LNCAP (cell line): ENCODE data around the gene CPT1B.

Experiments
- TF ChIP-seq, protein P1 (sequence below): fragments of 450-650 bp; IDR thresholded peaks from 2 replicates; pipeline ENCODE4 v1.5.1; 2017; ENCODE audit warnings: mild to moderate bottlenecking

CPT1B gene

DNA sequence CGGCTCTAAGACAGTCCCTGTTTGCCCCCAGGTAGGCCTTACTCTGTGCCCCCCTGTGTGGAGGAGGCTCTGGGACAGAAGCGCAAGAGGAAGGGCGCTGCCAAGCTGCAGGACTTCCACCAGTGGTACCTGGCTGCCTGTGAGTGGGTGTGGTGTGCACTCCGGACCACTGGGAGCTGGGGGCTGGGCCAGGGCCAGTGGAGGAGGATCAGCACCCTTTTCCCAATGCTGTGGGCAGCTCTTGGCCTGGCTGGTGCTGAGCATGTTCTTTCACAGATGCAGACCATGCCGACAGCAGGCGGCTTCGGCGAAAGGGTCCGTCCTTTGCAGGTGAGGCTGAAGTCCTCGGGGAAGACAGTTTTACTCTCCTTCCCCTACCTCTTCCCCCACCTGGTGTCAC is 56.5 kb downstream of the CPT1B start:
- TF ChIP-seq, protein P1, sequence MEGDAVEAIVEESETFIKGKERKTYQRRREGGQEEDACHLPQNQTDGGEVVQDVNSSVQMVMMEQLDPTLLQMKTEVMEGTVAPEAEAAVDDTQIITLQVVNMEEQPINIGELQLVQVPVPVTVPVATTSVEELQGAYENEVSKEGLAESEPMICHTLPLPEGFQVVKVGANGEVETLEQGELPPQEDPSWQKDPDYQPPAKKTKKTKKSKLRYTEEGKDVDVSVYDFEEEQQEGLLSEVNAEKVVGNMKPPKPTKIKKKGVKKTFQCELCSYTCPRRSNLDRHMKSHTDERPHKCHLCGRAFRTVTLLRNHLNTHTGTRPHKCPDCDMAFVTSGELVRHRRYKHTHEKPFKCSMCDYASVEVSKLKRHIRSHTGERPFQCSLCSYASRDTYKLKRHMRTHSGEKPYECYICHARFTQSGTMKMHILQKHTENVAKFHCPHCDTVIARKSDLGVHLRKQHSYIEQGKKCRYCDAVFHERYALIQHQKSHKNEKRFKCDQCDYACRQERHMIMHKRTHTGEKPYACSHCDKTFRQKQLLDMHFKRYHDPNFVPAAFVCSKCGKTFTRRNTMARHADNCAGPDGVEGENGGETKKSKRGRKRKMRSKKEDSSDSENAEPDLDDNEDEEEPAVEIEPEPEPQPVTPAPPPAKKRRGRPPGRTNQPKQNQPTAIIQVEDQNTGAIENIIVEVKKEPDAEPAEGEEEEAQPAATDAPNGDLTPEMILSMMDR, result no peak

DNA sequence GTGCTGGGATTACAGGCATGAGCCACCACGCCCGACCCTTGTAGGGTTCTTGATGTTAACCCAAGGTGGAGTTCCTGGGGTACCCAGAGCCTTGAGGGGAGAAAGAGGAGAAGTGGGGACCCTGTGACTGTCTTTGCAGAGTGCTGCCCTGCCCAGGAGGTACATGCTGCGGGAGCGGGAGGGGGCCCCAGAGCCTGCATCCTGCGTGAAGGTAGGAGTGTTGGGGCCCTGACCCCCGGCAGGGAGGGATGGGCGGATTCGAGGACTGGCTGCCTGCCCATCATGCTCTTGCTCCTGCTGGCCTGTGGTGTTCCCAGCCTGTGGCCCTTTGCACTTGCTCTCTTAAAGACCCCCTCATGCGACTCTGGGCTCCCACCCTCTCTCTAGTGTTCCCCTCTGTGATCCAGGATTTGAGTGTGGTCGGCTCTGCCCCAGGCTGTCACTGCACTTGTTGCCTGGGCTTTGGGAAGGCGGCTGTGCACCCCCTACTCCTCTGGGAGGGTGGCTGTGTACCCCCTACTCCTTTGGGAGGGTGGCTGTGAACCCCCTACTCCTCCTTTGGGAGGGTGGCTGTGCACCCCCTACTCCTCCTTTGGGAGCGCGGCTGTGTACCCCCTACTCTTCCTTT is 57.3 kb downstream of the CPT1B start:
- TF ChIP-seq, protein P1, result no peak

DNA sequence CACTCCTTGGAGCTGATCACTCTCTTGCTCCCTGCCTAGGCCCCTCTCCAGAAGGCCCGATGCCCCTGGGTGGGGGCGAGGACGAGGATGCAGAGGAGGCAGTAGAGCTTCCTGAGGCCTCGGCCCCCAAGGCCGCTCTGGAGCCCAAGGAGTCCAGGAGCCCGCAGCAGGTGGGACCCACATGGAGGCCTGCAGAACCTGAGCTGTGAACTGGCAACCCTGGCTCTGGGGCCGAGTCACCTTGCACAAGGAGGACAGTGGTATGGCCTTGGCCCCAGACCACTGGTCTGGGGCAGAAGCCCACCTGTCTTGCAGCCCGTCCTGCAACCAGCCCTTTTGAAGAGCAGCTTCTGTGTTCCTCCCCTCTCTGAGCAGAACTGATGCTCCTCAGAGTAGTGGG is 59.1 kb downstream of the CPT1B start:
- TF ChIP-seq, protein P1, result no peak
